OCI-LY7 (cell line): ENCODE data around the gene GLG1. TPM values are rescaled to one million over a fixed set of nuclear protein-coding genes. Genes with fewer than 3 reads are reported as not detected.

Experiments used
- BruUV-seq: library from RNA; stranded (reverse); fragments of 400-500 nt; replicated peaks from 2 replicates; lab custom pipeline; 2021; lab: Mats Ljungman, UMichigan
- CTCF ChIA-PET: fragments of 300-600 bp; sonication (Branson Sonifier 250); formaldehyde crosslinking; loops from one replicate; lab custom pipeline; 2022; ENCODE audit warnings: antibody characterized with exemption; ENCODE audit not compliant: unreplicated experiment; lab: Charles Lee
- POLR2A ChIA-PET: fragments of 300-600 bp; sonication (Branson Sonifier 250); formaldehyde crosslinking; loops from one replicate; lab custom pipeline; 2022; ENCODE audit warnings: antibody characterized with exemption; lab: Charles Lee
- DNase-seq: peaks from one replicate; pipeline ENCODE4 v3.0.0-alpha.2; 2015; ENCODE audit warnings: low spot score
- H2AFZ ChIP-seq: fragments of 200-600 bp; sonication (generic), shearing (Covaris generic); 2 replicates; pipeline ENCODE4 v1.6.1; 2014; ENCODE audit warnings: mild to moderate bottlenecking, antibody characterized with exemption, low read length, moderate library complexity
- H3K27ac ChIP-seq: fragments of 200-600 bp; sonication (generic); 2 replicates; pipeline ENCODE4 v1.5.1; 2014; ENCODE audit warnings: mixed run types, low read depth, mild to moderate bottlenecking, moderate library complexity, low read length, inconsistent platforms; ENCODE audit not compliant: poor library complexity, severe bottlenecking
- H3K36me3 ChIP-seq: fragments of 200-600 bp; sonication (generic); 2 replicates; pipeline ENCODE4 v1.6.1; 2014; ENCODE audit warnings: mild to moderate bottlenecking, antibody characterized with exemption, low read length, moderate library complexity, mixed read lengths; ENCODE audit not compliant: insufficient read depth
- H3K4me1 ChIP-seq: fragments of 200-600 bp; sonication (generic); 2 replicates; pipeline ENCODE4 v1.5.1; 2014; ENCODE audit warnings: mild to moderate bottlenecking, low read length; ENCODE audit not compliant: insufficient read depth, poor library complexity, severe bottlenecking
- H3K4me2 ChIP-seq: fragments of 200-600 bp; sonication (generic); 2 replicates; pipeline ENCODE4 v1.6.1; 2014; ENCODE audit warnings: mild to moderate bottlenecking, low read length
- H3K4me3 ChIP-seq: fragments of 200-600 bp; sonication (generic); 2 replicates; pipeline ENCODE4 v1.5.1; 2014; ENCODE audit warnings: mild to moderate bottlenecking, low read depth, low read length; ENCODE audit not compliant: poor library complexity, severe bottlenecking
- H3K79me2 ChIP-seq: fragments of 200-600 bp; sonication (generic); 2 replicates; pipeline ENCODE4 v1.6.1; 2016; ENCODE audit warnings: low read depth, mild to moderate bottlenecking, low read length, moderate library complexity, mixed read lengths; ENCODE audit not compliant: insufficient read depth
- H3K9me2 ChIP-seq: fragments of 200-600 bp; sonication (generic); 2 replicates; pipeline ENCODE4 v1.6.1; 2016; ENCODE audit warnings: mild to moderate bottlenecking, low read length, mixed read lengths; ENCODE audit not compliant: insufficient read depth
- H3K9me3 ChIP-seq: fragments of 200-600 bp; sonication (generic); 2 replicates; pipeline ENCODE4 v1.6.1; 2014; ENCODE audit warnings: mild to moderate bottlenecking, mixed run types, low read length, mixed read lengths
- H4K20me1 ChIP-seq: fragments of 200-600 bp; sonication (generic); 2 replicates; pipeline ENCODE4 v1.6.1; 2014; ENCODE audit warnings: mild to moderate bottlenecking, antibody characterized with exemption, low read length, moderate library complexity, mixed read lengths; ENCODE audit not compliant: insufficient read depth
- CTCF ChIP-seq: fragments of 200-600 bp; sonication (generic); conservative IDR thresholded peaks from 2 replicates; pipeline ENCODE4 v1.5.1; 2014; ENCODE audit warnings: mild to moderate bottlenecking, antibody characterized with exemption, low read length, moderate library complexity, mixed read lengths
- EZH2phosphoT487 ChIP-seq: fragments of 200-600 bp; sonication (generic); IDR thresholded peaks from 2 replicates; pipeline ENCODE4 v1.6.1; 2018; ENCODE audit warnings: low read depth, borderline replicate concordance, mild to moderate bottlenecking, mixed run types, antibody characterized with exemption, low read length, moderate library complexity, mixed read lengths
- intact Hi-C: fragments of 100-400 bp; cut with micrococcal nuclease; formaldehyde crosslinking; loops from one replicate; pipeline ENCODE4 v1.10.0; 2022; ENCODE audit not compliant: unreplicated experiment
- total RNA-seq, 2 experiments: library from RNA; depleted of rRNA in 1 of 2; stranded (reverse); fragments of >200 nt in 1 of 2; shearing (Covaris generic) in 1 of 2; gene quantifications; 2 replicates each; pipeline ENCODE4 v1.2.3, GENCODE V29; 2014 to 2022

The GLG1 gene
- total RNA-seq, 2 experiments from 2014 or later, result 40.4 to 69.8 TPM

- TF ChIP-seq EZH2phosphoT487 (no peak), CTCF (no peak)
- no peak overlapping the region for H3K4me2 ChIP-seq
- H3K9me3 ChIP-seq, result no peaks in the 10 kb centered on the region
- H2AFZ ChIP-seq, result no peak overlapping the region
- no peak overlapping the region for H3K4me3 ChIP-seq
- intact Hi-C loops, result no loop called here
- H3K36me3 ChIP-seq, result peaks cover 100% of the 10 kb centered on the region
- 0 out of 2 replicates have a peak, but pooled peaks cover 6% of the 10 kb centered on the region for H4K20me1 ChIP-seq
- POLR2A ChIA-PET, result interaction anchor here (0.6 to 1.9 kb wide), 2 partner anchors 13 to 36 kb away, joined by 3 to 5 read pairs; no protein-coding TSS in a partner anchor
- H3K9me2 ChIP-seq, result no peaks in the 10 kb centered on the region
- no peaks in the 10 kb centered on the region for H3K79me2 ChIP-seq
- no peak for DNase-seq
- no TSS peak for BruUV-seq
- no peaks in the 10 kb centered on the region for H3K4me1 ChIP-seq
- CTCF ChIA-PET, result no interaction called here
- H3K27ac ChIP-seq, result no peak overlapping the region
Measured at GRCh38 chr16:74627506-74628220, 20.7 kb upstream of the GLG1 start.

- no peak for DNase-seq
- Histone ChIP-seq H3K79me2 (no peaks in the 10 kb centered on the region), H3K36me3 (peaks cover 100% of the 10 kb centered on the region), H2AFZ (no peak overlapping the region), H3K4me3 (no peak overlapping the region), H3K9me2 (no peaks in the 10 kb centered on the region), H4K20me1 (0 out of 2 replicates have a peak, but pooled peaks cover 6% of the 10 kb centered on the region), H3K27ac (no peak overlapping the region), H3K4me2 (no peak overlapping the region), H3K9me3 (no peaks in the 10 kb centered on the region), H3K4me1 (no peaks in the 10 kb centered on the region)
- BruUV-seq, result no TSS peak
- ChIA-PET POLR2A (interaction anchor here (0.6 to 1.1 kb wide), 2 partner anchors 12 to 37 kb away, joined by 3 to 4 read pairs; no protein-coding TSS in a partner anchor), CTCF (no interaction called here)
- TF ChIP-seq EZH2phosphoT487 (no peak), CTCF (no peak)
- intact Hi-C loops, result no loop called here
Measured at GRCh38 chr16:74626741-74627416, 20.0 kb upstream of the GLG1 start.
